Calu3 (cell line): Measurements from ENCODE around the gene PCED1B. TPM values are rescaled to one million over a fixed set of nuclear protein-coding genes. Genes with fewer than 3 reads are reported as not detected.

Source experiments
- BruUV-seq: library from RNA; stranded (reverse); fragments of 400-500 nt; replicated peaks from 2 replicates; lab custom pipeline; 2021; lab: Mats Ljungman, UMichigan
- CTCF ChIA-PET: fragments of 300-600 bp; sonication (Branson Sonifier 250); formaldehyde crosslinking; loops from one replicate; lab custom pipeline; 2022; ENCODE audit warnings: antibody characterized with exemption; lab: Charles Lee
- DNase-seq: peaks from one replicate; pipeline ENCODE4 v3.0.0; 2022
- H3K27ac Mint-ChIP-seq: one replicate; pipeline ENCODE4 v1.8.0; 2022; ENCODE audit warnings: mixed read lengths; ENCODE audit not compliant: unreplicated experiment
- H3K27me3 Mint-ChIP-seq: one replicate; pipeline ENCODE4 v1.8.0; 2022; ENCODE audit warnings: mixed read lengths; ENCODE audit not compliant: unreplicated experiment
- H3K36me3 Mint-ChIP-seq: one replicate; pipeline ENCODE4 v1.8.0; 2022; ENCODE audit warnings: mild to moderate bottlenecking, moderate library complexity, mixed read lengths; ENCODE audit not compliant: insufficient read depth, unreplicated experiment
- H3K4me1 Mint-ChIP-seq: one replicate; pipeline ENCODE4 v1.8.0; 2022; ENCODE audit warnings: mild to moderate bottlenecking, low read depth, mixed read lengths; ENCODE audit not compliant: unreplicated experiment
- H3K4me3 Mint-ChIP-seq: one replicate; pipeline ENCODE4 v1.8.0; 2022; ENCODE audit warnings: mild to moderate bottlenecking, low read depth, moderate library complexity, mixed read lengths; ENCODE audit not compliant: unreplicated experiment
- H3K9me3 Mint-ChIP-seq: one replicate; pipeline ENCODE4 v1.8.0; 2022; ENCODE audit warnings: low read depth, mixed read lengths; ENCODE audit not compliant: unreplicated experiment
- CTCF ChIP-seq: fragments of 200-600 bp; IDR thresholded peaks from one replicate; pipeline ENCODE4 v1.8.0; 2022; ENCODE audit warnings: antibody characterized with exemption; ENCODE audit not compliant: unreplicated experiment
- intact Hi-C: fragments of 100-400 bp; cut with micrococcal nuclease; formaldehyde crosslinking; loops from one replicate; pipeline ENCODE4 v1.10.0; 2022; ENCODE audit not compliant: unreplicated experiment
- total RNA-seq: library from RNA; stranded (reverse); gene quantifications from 2 replicates; pipeline ENCODE4 v1.2.3, GENCODE V29; 2022

PCED1B gene
- total RNA-seq, 1 experiment from 2014 or later: 4.1 TPM

- TF ChIP-seq CTCF: no peak
- intact Hi-C loops: no loop called here
- Mint-ChIP-seq H3K27ac (no peak overlapping the region), H3K27me3 (no peaks in the 10 kb centered on the region), H3K36me3 (no peaks in the 10 kb centered on the region), H3K4me1 (no peaks in the 10 kb centered on the region), H3K9me3 (no peaks in the 10 kb centered on the region), H3K4me3 (no peak overlapping the region)
- DNase-seq: no peak
- no TSS peak for BruUV-seq
- CTCF ChIA-PET: interaction anchor here (0.6 kb wide), 1 partner anchor 566 kb away, joined by 3 read pairs; no protein-coding TSS in a partner anchor
These were observed 41.3 kb downstream of the PCED1B start for GRCh38 chr12:47120736-47121135.

GRCh38 chr12:47121146-47121545 lies 41.7 kb downstream of the PCED1B start:
- Mint-ChIP-seq H3K27ac (no peak overlapping the region), H3K4me1 (no peaks in the 10 kb centered on the region), H3K4me3 (no peak overlapping the region), H3K36me3 (no peaks in the 10 kb centered on the region), H3K27me3 (no peaks in the 10 kb centered on the region), H3K9me3 (no peaks in the 10 kb centered on the region)
- no TSS peak for BruUV-seq
- CTCF ChIA-PET: interaction anchor here (0.6 to 0.7 kb wide), 2 partner anchors 45 to 566 kb away, joined by 3 to 7 read pairs; no protein-coding TSS in a partner anchor
- no peak for TF ChIP-seq CTCF
- DNase-seq: no peak
- intact Hi-C loops: no loop called here

- Mint-ChIP-seq H3K4me3 (no peak overlapping the region), H3K9me3 (no peaks in the 10 kb centered on the region), H3K27ac (no peak overlapping the region), H3K36me3 (no peaks in the 10 kb centered on the region), H3K27me3 (no peaks in the 10 kb centered on the region), H3K4me1 (no peaks in the 10 kb centered on the region)
- no peak for DNase-seq
- CTCF ChIA-PET: no interaction called here
- no TSS peak for BruUV-seq
- intact Hi-C loops: no loop called here
- no peak for TF ChIP-seq CTCF
These were observed 43.2 kb downstream of the PCED1B start for GRCh38 chr12:47122602-47123001.

- BruUV-seq: no TSS peak
- no peaks in the 10 kb centered on the region for H3K9me3 Mint-ChIP-seq
- CTCF ChIA-PET: no interaction called here
- no peaks in the 10 kb centered on the region for H3K27me3 Mint-ChIP-seq
- H3K27ac Mint-ChIP-seq: no peak overlapping the region
- H3K36me3 Mint-ChIP-seq: no peaks in the 10 kb centered on the region
- intact Hi-C loops: no loop called here
- DNase-seq: no peak
- no peak overlapping the region for H3K4me3 Mint-ChIP-seq
- H3K4me1 Mint-ChIP-seq: no peaks in the 10 kb centered on the region
- no peak for TF ChIP-seq CTCF
These were observed 44.3 kb downstream of the PCED1B start for GRCh38 chr12:47123730-47124129.
